ENCODE results near the gene AURKAIP1.

The AURKAIP1 gene

GRCh38 chr1:1332774-1333480 lies 42.1 kb downstream of the AURKAIP1 start:
- no peak for DNase-seq (ENCODE audit: low spot score)

DNA sequence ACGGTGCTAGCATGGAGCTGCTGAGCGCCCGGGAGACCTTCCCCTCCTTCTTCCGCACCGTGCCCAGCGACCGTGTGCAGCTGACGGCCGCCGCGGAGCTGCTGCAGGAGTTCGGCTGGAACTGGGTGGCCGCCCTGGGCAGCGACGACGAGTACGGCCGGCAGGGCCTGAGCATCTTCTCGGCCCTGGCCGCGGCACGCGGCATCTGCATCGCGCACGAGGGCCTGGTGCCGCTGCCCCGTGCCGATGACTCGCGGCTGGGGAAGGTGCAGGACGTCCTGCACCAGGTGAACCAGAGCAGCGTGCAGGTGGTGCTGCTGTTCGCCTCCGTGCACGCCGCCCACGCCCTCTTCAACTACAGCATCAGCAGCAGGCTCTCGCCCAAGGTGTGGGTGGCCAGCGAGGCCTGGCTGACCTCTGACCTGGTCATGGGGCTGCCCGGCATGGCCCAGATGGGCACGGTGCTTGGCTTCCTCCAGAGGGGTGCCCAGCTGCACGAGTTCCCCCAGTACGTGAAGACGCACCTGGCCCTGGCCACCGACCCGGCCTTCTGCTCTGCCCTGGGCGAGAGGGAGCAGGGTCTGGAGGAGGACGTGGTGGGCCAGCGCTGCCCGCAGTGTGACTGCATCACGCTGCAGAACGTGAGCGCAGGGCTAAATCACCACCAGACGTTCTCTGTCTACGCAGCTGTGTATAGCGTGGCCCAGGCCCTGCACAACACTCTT lies 42.8 kb downstream of the AURKAIP1 start:
- DNase-seq (ENCODE audit: low spot score) = no peak

DNA sequence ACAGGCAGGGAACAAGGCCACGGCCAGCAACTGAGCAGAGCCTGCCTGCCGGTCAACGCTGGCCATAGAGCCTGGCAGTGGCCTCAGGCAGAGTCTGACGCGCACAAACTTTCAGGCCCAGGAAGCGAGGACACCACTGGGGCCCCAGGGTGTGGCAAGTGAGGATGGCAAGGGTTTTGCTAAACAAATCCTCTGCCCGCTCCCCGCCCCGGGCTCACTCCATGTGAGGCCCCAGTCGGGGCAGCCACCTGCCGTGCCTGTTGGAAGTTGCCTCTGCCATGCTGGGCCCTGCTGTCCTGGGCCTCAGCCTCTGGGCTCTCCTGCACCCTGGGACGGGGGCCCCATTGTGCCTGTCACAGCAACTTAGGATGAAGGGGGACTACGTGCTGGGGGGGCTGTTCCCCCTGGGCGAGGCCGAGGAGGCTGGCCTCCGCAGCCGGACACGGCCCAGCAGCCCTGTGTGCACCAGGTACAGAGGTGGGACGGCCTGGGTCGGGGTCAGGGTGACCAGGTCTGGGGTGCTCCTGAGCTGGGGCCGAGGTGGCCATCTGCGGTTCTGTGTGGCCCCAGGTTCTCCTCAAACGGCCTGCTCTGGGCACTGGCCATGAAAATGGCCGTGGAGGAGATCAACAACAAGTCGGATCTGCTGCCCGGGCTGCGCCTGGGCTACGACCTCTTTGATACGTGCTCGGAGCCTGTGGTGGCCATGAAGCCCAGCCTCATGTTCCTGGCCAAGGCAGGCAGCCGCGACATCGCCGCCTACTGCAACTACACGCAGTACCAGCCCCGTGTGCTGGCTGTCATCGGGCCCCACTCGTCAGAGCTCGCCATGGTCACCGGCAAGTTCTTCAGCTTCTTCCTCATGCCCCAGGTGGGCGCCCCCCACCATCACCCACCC lies 43.7 kb downstream of the AURKAIP1 start, which contains the start of gene TAS1R3:
Gene TAS1R3 (plus strand): TSS at position 213 of the 898 bp plus-strand sequence. CDS start 66 bp downstream, at position 279.
- DNase-seq (ENCODE audit: low spot score) = no peak

GRCh38 chr1:1330366-1331067 lies 44.5 kb downstream of the AURKAIP1 start:
- DNase-seq (ENCODE audit: low spot score) = no peak

GRCh38 chr1:1329304-1330210 lies 45.5 kb downstream of the AURKAIP1 start:
- no peak for DNase-seq (ENCODE audit: low spot score)

GRCh38 chr1:1328254-1328653 lies 46.8 kb downstream of the AURKAIP1 start:
- DNase-seq (ENCODE audit: low spot score) = no peak

- no peak for DNase-seq (ENCODE audit: low spot score)
Measured at GRCh38 chr1:1327291-1327690, 47.7 kb downstream of the AURKAIP1 start.

DNA sequence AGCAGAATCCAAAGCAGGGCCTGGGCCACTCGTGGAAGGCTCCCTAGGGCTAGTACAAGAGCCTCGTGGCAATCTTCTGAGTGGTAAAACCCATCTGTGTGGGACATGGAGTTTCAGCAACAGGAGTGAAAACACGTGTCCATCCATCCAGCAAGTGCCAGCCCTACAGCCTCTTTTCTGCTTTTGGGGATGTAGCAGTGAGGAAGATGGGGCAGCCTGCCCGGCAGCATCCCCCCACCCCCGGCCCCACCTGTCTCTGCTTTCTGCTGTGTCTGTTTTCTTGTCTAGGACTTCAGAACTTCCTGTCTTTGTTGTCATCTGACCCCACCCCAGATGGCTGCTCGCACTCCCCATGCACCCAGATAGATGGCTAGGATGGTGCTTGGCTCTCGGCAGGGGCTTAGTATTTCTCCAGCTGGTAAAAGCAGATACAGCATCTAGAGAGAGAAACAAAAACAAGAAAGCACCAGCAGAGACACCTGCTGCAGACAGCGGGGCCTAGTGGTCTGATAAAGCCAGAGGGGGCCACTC lies 48.9 kb downstream of the AURKAIP1 start:
- DNase-seq (ENCODE audit: low spot score) = no peak

- DNase-seq (ENCODE audit: low spot score) = no peak
Measured at GRCh38 chr1:1325288-1326074, 49.5 kb downstream of the AURKAIP1 start.

DNA sequence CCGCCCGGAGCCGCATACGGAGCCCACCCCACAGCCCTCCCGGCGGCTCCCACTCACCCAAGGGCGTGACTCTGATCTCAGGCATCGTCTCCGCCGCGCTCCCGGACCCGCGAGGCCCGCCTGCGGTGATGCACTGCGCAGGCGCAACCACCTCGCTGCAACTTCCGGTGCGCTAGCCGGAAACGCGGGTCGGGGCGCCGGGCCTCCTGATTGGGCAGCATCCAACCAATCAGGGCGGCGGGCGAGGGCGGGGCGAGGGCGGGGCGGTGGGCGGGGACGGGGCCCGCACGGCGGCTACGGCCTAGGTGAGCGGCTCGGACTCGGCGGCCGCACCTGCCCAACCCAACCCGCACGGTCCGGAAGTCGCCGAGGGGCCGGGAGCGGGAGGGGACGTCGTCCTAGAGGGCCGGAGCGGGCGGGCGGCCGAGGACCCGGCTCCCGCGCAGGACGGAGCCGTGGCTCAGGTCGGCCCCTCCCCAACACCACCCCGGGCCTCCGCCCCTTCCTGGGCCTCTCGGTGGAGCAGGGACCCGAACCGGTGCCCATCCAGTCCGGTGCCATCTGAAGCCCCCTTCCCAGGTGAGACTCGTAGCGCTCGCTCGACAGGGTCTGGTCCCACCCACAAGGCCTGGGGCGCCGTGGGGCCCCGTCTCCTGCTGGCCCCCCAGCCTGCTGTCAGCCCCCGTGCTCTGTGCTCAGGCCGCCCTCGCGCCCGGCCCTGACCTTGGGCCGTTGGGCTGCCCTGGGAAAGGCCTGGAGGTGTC lies 50.3 kb downstream of the AURKAIP1 start, which contains the start of the genes CPTP and INTS11:
Gene CPTP (plus strand): TSS at position 279 of the 764 bp plus-strand sequence. CDS start 2,109 bp downstream, outside the sequence.
Gene INTS11 (minus strand): TSS at position 137 of the 764 bp plus-strand sequence. CDS start 52 bp downstream, at position 85.
- peak; percentile 87 for DNase-seq (ENCODE audit: low spot score)

GRCh38 chr1:1324084-1324523 lies 50.9 kb downstream of the AURKAIP1 start:
- DNase-seq (ENCODE audit: low spot score) = no peak

All from putamen (tissue), 1 donor.